ENCODE results near the gene ANGPTL8. TPM values are rescaled to one million over a fixed set of nuclear protein-coding genes. Genes with fewer than 3 reads are reported as not detected.

The ANGPTL8 gene
- total and polyA plus RNA-seq, 2 of the 13 experiments (the other 11 are each of a cell fraction or from before 2014, with no cell fraction given), result 27.3 to 243 TPM

GRCh38 chr19:11265785-11266236, 26.4 kb downstream of the ANGPTL8 start (continued):
- TF ChIP-seq IRF1 (CRISPR knock-in tag; IDR thresholded peaks at IDR 0.05; ENCODE audit: low read depth), result 0 out of 2 replicates have a peak, but pooled peaks have one; percentile 52
- TF ChIP-seq GATAD2A (CRISPR knock-in tag; IDR thresholded peaks at IDR 0.05), result peak; percentile 97
- peak; percentile 72 for TF ChIP-seq JARID2 (CRISPR knock-in tag; IDR thresholded peaks at IDR 0.05; ENCODE audit: insufficient replicate concordance)
- no peak for TF ChIP-seq TRIM24 (CRISPR knock-in tag; IDR thresholded peaks at IDR 0.05)
- 0 out of 2 replicates have a peak, but pooled peaks have one; percentile 32 for TF ChIP-seq DR1 (CRISPR knock-in tag; IDR thresholded peaks at IDR 0.05)
- no peak for TF ChIP-seq HDAC6 (IDR thresholded peaks at IDR 0.05; ENCODE audit: low read depth, low read length)
- peak; percentile 83; the same call in 1 of the 2 replicates for TF ChIP-seq ZNF256 (CRISPR knock-in tag; conservative IDR thresholded peaks at IDR 0.05)
- 0 out of 2 replicates have a peak, but pooled peaks have one; percentile 48 for TF ChIP-seq ZBTB46 (CRISPR knock-in tag; IDR thresholded peaks at IDR 0.05; ENCODE audit: borderline replicate concordance)
- no peak for TF ChIP-seq MATR3 (CRISPR knock-in tag; IDR thresholded peaks at IDR 0.05)
- TF ChIP-seq ATF4 (CRISPR knock-in tag; IDR thresholded peaks at IDR 0.05), result peak in 1 of 2 experiments; percentile 88; a peak in 2 of 4 replicates
- TF ChIP-seq ZNF350 (CRISPR knock-in tag; IDR thresholded peaks at IDR 0.05; ENCODE audit: borderline replicate concordance, low read depth), result peak; percentile 98
- TF ChIP-seq ARID2 (CRISPR knock-in tag; IDR thresholded peaks at IDR 0.05; ENCODE audit: borderline replicate concordance), result peak; percentile 74; the same call in 1 of the 2 replicates
- TF ChIP-seq SNRNP70 (IDR thresholded peaks at IDR 0.05; ENCODE audit: low read depth, low read length), result no peak
- no peak for TF ChIP-seq SRF (IDR thresholded peaks at IDR 0.05; ENCODE audit: low read depth, low read length)
- TF ChIP-seq AKAP8 (CRISPR knock-in tag; IDR thresholded peaks at IDR 0.05), result 0 out of 2 replicates have a peak, but pooled peaks have one; percentile 73
- peak; percentile 38; the same call in 1 of the 2 replicates for TF ChIP-seq CENPT (CRISPR knock-in tag; IDR thresholded peaks at IDR 0.05; ENCODE audit: low read depth)
- TF ChIP-seq FOSL1 (CRISPR knock-in tag; IDR thresholded peaks at IDR 0.05; ENCODE audit: borderline replicate concordance), result peak; percentile 61; the same call in 1 of the 2 replicates
- TF ChIP-seq NR2C2 (CRISPR knock-in tag; IDR thresholded peaks at IDR 0.05; ENCODE audit: borderline replicate concordance), result peak; percentile 81
- no peak for TF ChIP-seq SCMH1 (CRISPR knock-in tag; IDR thresholded peaks at IDR 0.05; ENCODE audit: borderline replicate concordance)
- TF ChIP-seq ARHGAP35 (CRISPR knock-in tag; IDR thresholded peaks at IDR 0.05; ENCODE audit: borderline replicate concordance), result peak; percentile 85; the same call in 1 of the 2 replicates
- TF ChIP-seq ARNT (IDR thresholded peaks at IDR 0.05), result no peak
- TF ChIP-seq SETDB1 (CRISPR knock-in tag; IDR thresholded peaks at IDR 0.05; ENCODE audit: borderline replicate concordance), result 0 out of 2 replicates have a peak, but pooled peaks have one; percentile 23
- peak; percentile 86; the same call in 1 of the 2 replicates for TF ChIP-seq RFXAP (CRISPR knock-in tag; IDR thresholded peaks at IDR 0.05; ENCODE audit: borderline replicate concordance)
- peak; percentile 99 for TF ChIP-seq HDAC1 (CRISPR knock-in tag; IDR thresholded peaks at IDR 0.05)
- TF ChIP-seq KAT7 (CRISPR knock-in tag; IDR thresholded peaks at IDR 0.05; ENCODE audit: borderline replicate concordance), result 0 out of 2 replicates have a peak, but pooled peaks have one; percentile 53
- TF ChIP-seq ZNF34 (CRISPR knock-in tag; IDR thresholded peaks at IDR 0.05; ENCODE audit: borderline replicate concordance), result no peak
- TF ChIP-seq KLF15 (CRISPR knock-in tag; IDR thresholded peaks at IDR 0.05; ENCODE audit: borderline replicate concordance), result no peak
- peak; percentile 80; the same call in 1 of the 2 replicates for TF ChIP-seq ZNF253 (CRISPR knock-in tag; IDR thresholded peaks at IDR 0.05; ENCODE audit: borderline replicate concordance)

All from HepG2 (cell line).